Superior temporal gyrus (tissue), 1 donor: ENCODE data around the gene KRTAP4-11.
"Not testable (repeated sequence)": the region's sequence is repeated elsewhere in the genome, so short reads cannot be mapped to it uniquely, and the experiment has no call there.

Experiments
- DNase-seq: peaks from one replicate; pipeline ENCODE4 v3.0.0-alpha.2; 2016; ENCODE audit errors: extremely low spot score

The KRTAP4-11 gene

GRCh38 chr17:41117846-41118386 lies at the start of gene KRTAP4-11:
KRTAP4-11 (minus strand) TSS chr17:41118373; CDS start chr17:41118315, 58 bp downstream.
- not testable (repeated sequence) for DNase-seq

GRCh38 chr17:41167561-41167960 lies 49.4 kb upstream of the KRTAP4-11 start:
- no peak for DNase-seq

DNA sequence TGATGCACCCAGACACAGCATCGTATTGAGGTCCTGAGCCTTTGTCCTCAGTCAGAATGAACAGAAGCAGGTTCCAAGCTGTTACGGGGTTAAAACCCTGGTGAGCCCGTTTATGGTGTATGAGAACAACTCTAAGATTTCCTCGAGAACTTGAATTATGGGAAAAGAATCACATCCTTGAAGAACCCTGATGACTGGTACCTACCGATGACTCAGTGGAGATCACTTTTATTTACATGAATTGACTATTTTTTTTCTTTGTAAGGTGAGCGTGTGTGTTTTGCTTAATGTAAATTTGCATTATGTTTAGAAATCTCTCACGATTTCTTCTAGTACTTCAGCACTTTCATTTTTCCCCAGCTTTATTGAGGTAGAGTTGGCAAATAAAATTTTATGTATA lies 45.7 kb upstream of the KRTAP4-11 start:
- DNase-seq = no peak

- DNase-seq = no peak
These were observed 42.5 kb upstream of the KRTAP4-11 start, which contains the start of gene KRTAP4-4 for GRCh38 chr17:41160648-41161047. KRTAP4-4 (minus strand) TSS chr17:41160748; CDS start chr17:41160691, 57 bp downstream.

DNA sequence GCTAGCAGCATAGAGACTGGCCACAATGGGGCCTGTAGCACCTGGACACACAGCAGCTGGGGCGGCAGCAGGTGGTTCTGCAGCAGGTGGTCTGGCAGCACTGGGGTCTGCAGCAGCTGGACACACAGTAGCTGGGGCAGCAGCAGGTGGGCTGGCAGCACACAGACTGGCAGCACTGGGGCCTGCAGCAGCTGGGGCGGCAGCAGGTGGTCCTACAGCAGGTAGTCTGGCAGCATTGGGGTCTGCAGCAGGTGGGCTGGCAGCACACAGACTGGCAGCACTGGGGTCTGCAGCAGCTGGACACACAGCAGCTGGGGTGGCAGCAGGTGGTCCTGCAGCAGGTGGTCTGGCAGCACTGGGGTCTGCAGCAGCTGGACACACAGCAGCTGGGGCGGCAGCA lies 42.0 kb upstream of the KRTAP4-11 start:
- not testable (repeated sequence) for DNase-seq

GRCh38 chr17:41153856-41154255 lies 35.7 kb upstream of the KRTAP4-11 start:
- peak; percentile 12 for DNase-seq

DNA sequence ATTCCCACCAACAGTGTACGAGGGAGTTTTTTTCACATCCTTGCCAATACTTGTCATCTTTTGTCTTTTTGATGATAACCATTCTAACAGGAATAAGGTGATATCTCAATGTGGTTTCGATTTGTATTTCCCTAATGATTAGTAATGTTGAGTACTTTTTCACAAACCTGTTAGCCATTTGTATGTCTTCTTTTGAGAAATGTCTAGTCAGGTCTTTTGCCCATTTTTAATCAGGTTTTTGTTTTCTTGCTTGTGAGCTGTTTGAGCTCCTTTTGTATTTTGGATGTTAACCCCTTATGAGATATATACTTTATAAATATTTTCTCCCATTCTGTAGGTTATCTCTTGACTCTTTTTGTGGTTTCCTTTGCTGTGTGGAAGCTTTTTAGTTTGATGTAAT lies 33.4 kb upstream of the KRTAP4-11 start:
- no peak for DNase-seq

GRCh38 chr17:41150026-41150425 lies 31.9 kb upstream of the KRTAP4-11 start:
- no peak for DNase-seq

- no peak for DNase-seq
These were observed 31.4 kb upstream of the KRTAP4-11 start, which contains the start of gene KRTAP4-5 for GRCh38 chr17:41149652-41149985. KRTAP4-5 (minus strand) TSS chr17:41149825; CDS start chr17:41149767, 58 bp downstream.

DNA sequence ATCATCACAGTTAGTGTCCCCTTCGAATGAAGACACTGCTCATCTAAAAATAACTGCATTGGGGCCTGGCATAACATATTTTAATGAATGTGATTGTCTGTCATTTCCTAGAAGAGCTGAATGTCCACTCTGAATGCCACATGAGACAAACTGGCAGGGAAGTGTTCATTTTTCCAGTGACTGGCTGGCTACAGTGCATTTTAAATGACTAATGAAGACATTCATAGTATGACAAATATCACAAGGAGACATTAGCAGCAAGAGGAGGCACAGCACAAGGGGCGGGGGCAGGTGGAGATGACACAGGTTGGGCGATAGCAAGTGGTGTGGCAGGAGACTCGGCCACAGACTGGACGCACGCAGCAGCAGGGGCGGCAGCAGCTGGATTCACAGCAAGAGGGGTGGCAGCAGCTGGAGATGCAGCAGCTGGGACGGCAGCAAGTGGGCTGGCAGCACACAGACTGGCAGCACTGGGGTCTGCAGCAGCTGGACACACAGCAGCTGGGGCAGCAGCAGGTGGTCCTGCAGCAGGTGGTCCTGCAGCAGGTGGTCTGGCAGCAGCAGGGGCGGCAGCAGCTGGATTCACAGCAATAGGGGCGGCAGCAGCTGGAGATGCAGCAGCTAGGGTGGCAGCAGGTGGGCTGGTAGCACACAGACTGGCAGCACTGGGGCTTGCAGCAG lies 30.9 kb upstream of the KRTAP4-11 start:
- DNase-seq = not testable (repeated sequence)

GRCh38 chr17:41147531-41148204 lies 29.5 kb upstream of the KRTAP4-11 start:
- no peak for DNase-seq

DNA sequence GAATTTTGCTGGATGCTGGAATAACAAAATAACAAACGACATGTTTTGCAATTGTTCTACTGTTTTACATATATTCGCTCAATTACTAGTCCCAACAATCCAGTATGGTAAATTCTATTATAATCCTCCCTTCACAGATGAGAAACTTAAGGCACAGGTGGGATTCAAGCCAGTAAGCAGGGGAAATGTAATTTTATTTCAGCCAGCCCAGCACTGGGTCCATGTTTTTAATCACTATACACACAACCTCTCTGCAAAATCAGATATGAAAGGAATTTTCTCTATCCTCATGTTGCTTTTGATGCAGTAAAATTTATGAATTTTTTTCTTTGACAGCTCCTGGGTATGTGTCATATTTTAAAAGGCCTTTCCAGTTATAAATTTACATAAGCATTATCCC lies 27.1 kb upstream of the KRTAP4-11 start:
- no peak for DNase-seq

GRCh38 chr17:41144846-41145245 lies 26.7 kb upstream of the KRTAP4-11 start:
- no peak for DNase-seq

- no peak for DNase-seq
These were observed 23.2 kb upstream of the KRTAP4-11 start for GRCh38 chr17:41141361-41141760.

GRCh38 chr17:41140360-41141131 lies 22.4 kb upstream of the KRTAP4-11 start, which contains the start of gene KRTAP4-6:
KRTAP4-6 (minus strand) TSS chr17:41140544; CDS start chr17:41140487, 57 bp downstream.
- no peak for DNase-seq

DNA sequence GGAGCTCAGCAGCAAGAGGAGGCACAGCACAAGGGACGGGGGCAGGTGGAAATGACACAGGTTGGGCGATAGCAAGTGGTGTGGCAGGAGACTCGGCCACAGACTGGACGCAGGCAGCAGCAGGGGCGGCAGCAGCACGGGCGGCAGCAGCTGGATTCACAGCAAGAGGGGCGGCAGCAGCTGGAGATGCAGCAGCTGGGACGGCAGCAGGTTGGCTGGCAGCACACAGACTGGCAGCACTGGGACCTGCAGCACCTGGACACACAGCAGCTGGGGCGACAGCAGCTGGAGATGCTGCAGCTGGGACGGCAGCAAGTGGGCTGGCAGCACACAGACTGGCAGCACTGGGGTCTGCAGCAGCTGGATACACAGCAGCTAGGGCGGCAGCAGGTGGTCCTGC lies 21.7 kb upstream of the KRTAP4-11 start:
- not testable (repeated sequence) for DNase-seq

DNA sequence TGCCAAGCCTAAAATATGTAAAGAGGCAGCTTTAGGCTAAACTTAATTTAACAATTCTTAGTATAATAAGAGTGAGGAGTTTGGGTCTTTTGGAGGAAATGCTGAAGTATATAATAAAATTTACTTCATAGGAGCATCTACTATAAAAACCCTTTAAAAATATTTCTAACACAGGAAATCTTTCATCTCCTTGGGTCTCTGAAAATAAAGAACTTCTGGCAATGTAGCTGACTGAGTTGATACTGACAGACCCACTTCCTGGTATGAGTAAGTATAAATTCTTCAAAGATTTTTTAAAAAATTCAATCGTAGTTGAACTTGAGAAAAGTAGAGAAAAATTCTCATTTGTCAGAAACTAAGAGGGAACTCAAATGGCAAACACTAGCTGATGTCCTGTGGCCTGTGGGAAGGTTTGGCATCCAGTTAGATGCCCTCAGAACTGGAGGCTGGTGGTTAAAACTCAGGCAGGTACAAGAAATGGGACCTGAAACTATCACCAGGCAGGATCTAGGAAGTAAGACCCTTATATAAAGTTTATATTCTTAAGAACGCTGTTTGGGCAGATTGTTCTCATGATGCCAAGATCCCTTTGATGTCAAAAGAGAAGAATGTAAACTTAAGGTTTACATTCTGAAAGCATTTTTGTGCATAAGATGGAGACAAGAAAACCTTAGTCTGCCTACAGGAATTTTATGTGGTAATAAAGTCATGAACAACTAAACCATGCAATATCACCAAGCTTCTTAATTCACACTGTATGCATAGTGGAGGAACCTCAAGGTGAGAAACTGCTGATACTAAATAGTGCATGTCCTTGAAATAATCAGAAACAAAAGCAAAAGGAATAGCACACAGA lies 15.9 kb upstream of the KRTAP4-11 start:
- DNase-seq = no peak

DNA sequence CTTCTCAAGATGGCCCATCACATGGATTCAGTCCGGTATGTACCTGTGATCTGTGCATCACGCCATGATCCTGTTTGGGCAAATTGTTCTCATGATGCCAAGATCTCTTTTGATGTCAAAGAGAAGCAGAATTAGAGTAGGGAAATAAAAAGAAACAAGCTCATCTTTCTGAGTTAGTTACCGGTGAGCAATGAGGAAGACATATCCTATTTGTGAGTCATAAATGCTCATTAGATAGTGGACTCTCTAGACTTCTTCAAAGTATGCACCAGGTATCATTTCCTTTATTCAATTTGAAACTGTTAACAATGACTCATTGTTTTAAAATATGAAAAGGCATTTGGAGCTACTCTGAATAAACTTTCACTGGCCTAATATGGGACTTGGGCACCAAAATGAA lies 13.8 kb upstream of the KRTAP4-11 start:
- DNase-seq = no peak

DNA sequence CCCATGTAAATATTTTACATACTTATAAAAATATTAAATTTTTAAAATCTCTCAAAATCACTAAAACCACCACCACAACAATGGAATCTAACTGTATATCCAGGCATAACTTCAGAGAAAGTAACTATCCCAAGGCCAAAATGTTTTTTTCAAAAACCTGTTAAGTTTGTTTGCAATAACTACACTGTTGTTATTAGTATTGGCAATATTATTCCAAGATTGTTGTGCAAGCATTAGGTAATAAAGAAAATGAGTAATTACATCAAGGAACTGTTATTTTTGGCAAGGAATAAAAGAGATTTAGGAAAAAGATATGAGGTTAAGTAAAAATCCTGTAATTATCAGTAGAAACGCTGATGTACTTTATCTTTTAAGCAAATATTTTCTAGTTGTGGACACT lies 9.2 kb upstream of the KRTAP4-11 start:
- DNase-seq = no peak

- no peak for DNase-seq
These were observed 8.2 kb upstream of the KRTAP4-11 start for GRCh38 chr17:41126412-41126811.

DNA sequence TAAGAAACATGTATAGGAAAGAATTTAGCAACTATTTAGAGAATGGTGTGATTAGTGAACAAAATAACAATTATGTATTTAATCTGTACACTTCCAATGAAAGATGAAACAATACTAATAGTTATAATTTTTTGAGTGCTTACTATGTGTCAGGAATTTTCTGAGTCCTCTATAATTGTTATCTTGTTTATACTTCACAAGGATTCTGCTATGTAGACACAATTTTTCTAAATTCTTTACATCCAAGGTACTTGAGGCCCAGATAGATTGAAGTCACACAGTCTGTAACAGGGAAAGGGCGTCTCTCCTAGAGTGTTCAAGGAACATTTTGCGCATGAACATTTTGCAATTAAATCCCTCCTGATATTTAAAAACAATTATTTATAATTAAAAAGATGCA lies 6.9 kb upstream of the KRTAP4-11 start:
- DNase-seq = no peak
